Measurements from ENCODE around the gene HTR3A.
"Not testable (repeated sequence)": the region's sequence is repeated elsewhere in the genome, so short reads cannot be mapped to it uniquely, and the experiment has no call there.

HTR3A gene

GRCh38 chr11:113974741-113975470, at the start of gene HTR3A:
HTR3A (plus strand) TSS chr11:113975108; CDS start chr11:113975326, 218 bp downstream.
- no peak for DNase-seq

GRCh38 chr11:113926273-113927197, 48.4 kb upstream of the HTR3A start:
- no peak for DNase-seq

GRCh38 chr11:113928311-113928710, 46.6 kb upstream of the HTR3A start:
- DNase-seq = no peak

GRCh38 chr11:113932788-113933187, 42.1 kb upstream of the HTR3A start:
- no peak for DNase-seq

GRCh38 chr11:113934193-113934592, 40.7 kb upstream of the HTR3A start:
- not testable (repeated sequence) for DNase-seq

- no peak for DNase-seq
Measured at GRCh38 chr11:113934761-113935160, 40.1 kb upstream of the HTR3A start.

GRCh38 chr11:113935858-113936257, 39.0 kb upstream of the HTR3A start:
- DNase-seq = no peak

GRCh38 chr11:113937918-113938317, 37.0 kb upstream of the HTR3A start:
- DNase-seq = no peak

- DNase-seq = no peak
Measured at GRCh38 chr11:113942256-113942655, 32.7 kb upstream of the HTR3A start.

- not testable (repeated sequence) for DNase-seq
Measured at GRCh38 chr11:113946162-113946561, 28.7 kb upstream of the HTR3A start.

GRCh38 chr11:113947994-113948393, 26.9 kb upstream of the HTR3A start:
- no peak for DNase-seq

- no peak for DNase-seq
Measured at GRCh38 chr11:113949891-113950290, 25.0 kb upstream of the HTR3A start.

GRCh38 chr11:113951537-113951936, 23.4 kb upstream of the HTR3A start:
- DNase-seq = no peak

GRCh38 chr11:113952070-113952469, 22.8 kb upstream of the HTR3A start:
- DNase-seq = no peak

GRCh38 chr11:113952588-113952987, 22.3 kb upstream of the HTR3A start:
- no peak for DNase-seq

- DNase-seq = no peak
Measured at GRCh38 chr11:113954235-113954634, 20.7 kb upstream of the HTR3A start.

- no peak for DNase-seq
Measured at GRCh38 chr11:113956986-113957385, 17.9 kb upstream of the HTR3A start.

- no peak for DNase-seq
Measured at GRCh38 chr11:113960702-113961330, 14.1 kb upstream of the HTR3A start.

- DNase-seq = no peak
Measured at GRCh38 chr11:113967361-113967760, 7.5 kb upstream of the HTR3A start.

GRCh38 chr11:113971506-113972195, 3.3 kb upstream of the HTR3A start:
- no peak for DNase-seq

- no peak for DNase-seq
Measured at GRCh38 chr11:113977071-113977490, 2.2 kb downstream of the HTR3A start.

GRCh38 chr11:113977701-113978100, 2.8 kb downstream of the HTR3A start:
- no peak for DNase-seq

- DNase-seq = no peak
Measured at GRCh38 chr11:113979431-113979830, 4.5 kb downstream of the HTR3A start.

Data from CD4-positive, alpha-beta T cell treated with Interleukin-4 for 4 hours (primary cell).